Nephron progenitor cell (in vitro differentiated cells): Measurements from ENCODE around the gene TMEM201.

Experiments
- DNase-seq: peaks from one replicate; pipeline ENCODE4 v3.0.0; 2021
- H3K27ac Mint-ChIP-seq: 2 replicates; pipeline ENCODE4 v1.8.0; 2021; ENCODE audit warnings: mild to moderate bottlenecking, moderate library complexity, mixed read lengths
- H3K27me3 Mint-ChIP-seq: 2 replicates; pipeline ENCODE4 v1.8.0; 2021; ENCODE audit warnings: mild to moderate bottlenecking, low read depth, mixed read lengths; ENCODE audit not compliant: poor library complexity
- H3K36me3 Mint-ChIP-seq: 2 replicates; pipeline ENCODE4 v1.8.0; 2021; ENCODE audit warnings: low read depth, mixed read lengths
- H3K4me1 Mint-ChIP-seq: 2 replicates; pipeline ENCODE4 v1.8.0; 2021; ENCODE audit warnings: mixed read lengths
- H3K4me3 Mint-ChIP-seq: 2 replicates; pipeline ENCODE4 v1.8.0; 2021; ENCODE audit warnings: mild to moderate bottlenecking, moderate library complexity, mixed read lengths
- H3K9me3 Mint-ChIP-seq: 2 replicates; pipeline ENCODE4 v1.8.0; 2021; ENCODE audit warnings: mild to moderate bottlenecking, moderate library complexity, mixed read lengths
- TF ChIP-seq, protein P1 (sequence below): fragments of 200-600 bp; sonication (generic); IDR thresholded peaks from 2 replicates; pipeline ENCODE4 v1.5.0; 2021; ENCODE audit warnings: antibody characterized with exemption

TMEM201 gene

DNA sequence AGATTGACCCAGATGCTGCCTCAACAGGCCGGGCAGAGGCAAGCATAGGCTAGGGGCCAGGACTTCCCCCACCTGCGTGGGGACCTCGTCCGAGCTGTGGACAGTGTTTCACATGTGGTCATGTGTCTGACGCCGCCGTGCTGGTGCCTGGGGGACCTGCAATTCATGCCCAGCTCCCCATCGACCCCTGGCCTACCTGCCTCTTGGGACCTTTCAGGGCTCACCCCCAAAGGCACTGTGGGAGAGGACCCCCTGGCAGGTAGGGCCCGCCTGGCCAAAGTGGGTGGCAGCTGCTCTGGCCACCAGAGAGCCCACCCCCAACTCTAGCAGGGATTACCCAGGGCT, 4.4 kb downstream of the TMEM201 start:
- no peaks in the 10 kb centered on the region for H3K9me3 Mint-ChIP-seq
- no peaks in the 10 kb centered on the region for H3K27me3 Mint-ChIP-seq
- DNase-seq = no peak
- H3K4me3 Mint-ChIP-seq = no peak overlapping the region
- H3K36me3 Mint-ChIP-seq = peaks cover 2% of the 10 kb centered on the region
- H3K4me1 Mint-ChIP-seq = peaks cover 57% of the 10 kb centered on the region
- H3K27ac Mint-ChIP-seq = peak overlapping the region; percentile 80
- TF ChIP-seq, protein P1, sequence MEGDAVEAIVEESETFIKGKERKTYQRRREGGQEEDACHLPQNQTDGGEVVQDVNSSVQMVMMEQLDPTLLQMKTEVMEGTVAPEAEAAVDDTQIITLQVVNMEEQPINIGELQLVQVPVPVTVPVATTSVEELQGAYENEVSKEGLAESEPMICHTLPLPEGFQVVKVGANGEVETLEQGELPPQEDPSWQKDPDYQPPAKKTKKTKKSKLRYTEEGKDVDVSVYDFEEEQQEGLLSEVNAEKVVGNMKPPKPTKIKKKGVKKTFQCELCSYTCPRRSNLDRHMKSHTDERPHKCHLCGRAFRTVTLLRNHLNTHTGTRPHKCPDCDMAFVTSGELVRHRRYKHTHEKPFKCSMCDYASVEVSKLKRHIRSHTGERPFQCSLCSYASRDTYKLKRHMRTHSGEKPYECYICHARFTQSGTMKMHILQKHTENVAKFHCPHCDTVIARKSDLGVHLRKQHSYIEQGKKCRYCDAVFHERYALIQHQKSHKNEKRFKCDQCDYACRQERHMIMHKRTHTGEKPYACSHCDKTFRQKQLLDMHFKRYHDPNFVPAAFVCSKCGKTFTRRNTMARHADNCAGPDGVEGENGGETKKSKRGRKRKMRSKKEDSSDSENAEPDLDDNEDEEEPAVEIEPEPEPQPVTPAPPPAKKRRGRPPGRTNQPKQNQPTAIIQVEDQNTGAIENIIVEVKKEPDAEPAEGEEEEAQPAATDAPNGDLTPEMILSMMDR = no peak

DNA sequence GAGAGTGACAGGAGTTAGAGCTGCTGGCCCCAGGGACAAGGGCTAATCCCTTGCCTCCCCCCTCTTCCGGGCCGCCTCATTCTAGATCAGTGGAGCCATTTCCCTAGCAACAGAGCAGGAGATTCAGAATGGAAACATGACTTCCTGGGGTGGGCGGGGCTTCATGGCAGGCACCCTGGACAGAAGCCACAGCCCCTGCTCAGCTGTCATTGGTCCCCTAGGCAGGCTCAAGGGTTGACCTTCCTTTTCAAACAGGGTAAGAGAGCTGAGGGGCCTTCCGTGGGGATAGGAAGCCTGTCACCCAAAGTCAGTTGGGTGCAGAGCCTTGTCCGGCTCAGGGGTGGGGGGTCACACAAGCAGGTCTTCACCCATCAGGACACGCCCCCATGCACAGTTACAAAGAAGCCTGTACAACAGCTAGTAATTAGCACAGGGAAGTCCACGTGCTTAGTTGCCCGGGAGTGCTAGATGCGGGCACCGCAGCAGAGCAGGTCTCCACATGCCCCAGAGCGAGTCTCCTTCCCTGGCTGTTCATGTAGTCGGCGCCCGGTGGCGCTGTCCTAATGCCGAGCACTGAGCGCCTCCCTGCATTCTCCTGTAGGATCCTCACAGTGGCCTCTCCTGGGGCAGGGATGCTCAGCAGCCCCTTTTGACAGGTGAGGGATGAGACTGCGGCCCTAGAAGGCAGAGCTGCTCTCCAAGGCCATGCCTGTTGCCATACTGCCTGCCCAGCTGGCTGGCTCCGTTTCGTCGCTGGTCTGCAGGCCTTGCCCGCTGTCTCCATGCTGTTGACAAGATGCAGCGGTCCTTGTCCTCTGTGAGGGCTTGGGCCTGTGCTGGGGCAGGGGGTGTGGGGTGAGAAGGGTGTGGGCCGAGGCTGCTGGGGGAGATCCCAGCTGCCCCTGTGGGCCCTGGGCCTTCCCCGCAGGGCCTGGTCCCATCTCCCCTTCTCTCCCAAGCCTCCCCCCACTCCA, 5.1 kb downstream of the TMEM201 start:
- no peak overlapping the region for H3K4me3 Mint-ChIP-seq
- H3K27me3 Mint-ChIP-seq = no peaks in the 10 kb centered on the region
- H3K27ac Mint-ChIP-seq = peak overlapping the region; percentile 80
- DNase-seq = peak; percentile 87
- H3K36me3 Mint-ChIP-seq = peaks cover 4% of the 10 kb centered on the region
- peaks cover 57% of the 10 kb centered on the region for H3K4me1 Mint-ChIP-seq
- H3K9me3 Mint-ChIP-seq = no peaks in the 10 kb centered on the region
- TF ChIP-seq, protein P1 = no peak

DNA sequence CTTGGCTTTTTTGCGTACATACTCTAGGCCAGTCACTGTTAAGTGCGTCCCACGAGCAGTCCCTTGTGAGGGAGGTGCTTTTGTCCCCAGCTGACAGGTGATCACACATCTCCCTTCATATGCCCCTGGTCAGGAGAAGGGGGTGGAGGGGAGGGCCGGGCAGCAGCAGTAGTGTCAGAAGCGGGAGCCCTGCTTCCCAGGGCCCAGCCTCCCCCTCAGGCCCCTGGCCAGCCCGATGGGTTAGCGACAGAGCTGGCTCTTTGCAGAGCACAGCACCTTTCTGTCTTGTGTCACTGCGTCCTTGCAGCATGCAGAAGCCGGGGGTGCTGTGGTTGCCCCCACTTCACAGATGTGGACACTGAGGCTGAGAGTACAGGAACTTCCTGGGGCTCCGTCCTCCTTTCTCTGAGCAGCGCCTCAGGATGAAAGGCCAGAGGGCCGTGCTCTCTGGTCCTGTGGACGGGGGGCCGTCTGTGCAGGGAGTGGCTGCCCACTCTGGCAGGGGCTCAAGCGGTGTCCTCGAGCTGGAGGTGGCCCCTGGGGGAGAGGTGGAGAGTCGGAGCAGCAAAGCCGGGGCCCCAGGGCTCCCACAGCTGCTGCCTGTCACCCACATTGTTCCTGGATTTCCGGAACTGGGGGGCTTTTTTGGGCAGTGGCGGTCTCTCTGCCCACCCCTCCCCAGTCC, 5.9 kb downstream of the TMEM201 start:
- Mint-ChIP-seq H3K9me3 (no peaks in the 10 kb centered on the region), H3K4me3 (no peak overlapping the region), H3K36me3 (peaks cover 7% of the 10 kb centered on the region), H3K4me1 (peaks cover 55% of the 10 kb centered on the region), H3K27me3 (no peaks in the 10 kb centered on the region), H3K27ac (no peak overlapping the region)
- DNase-seq = no peak
- TF ChIP-seq, protein P1 = no peak

DNA sequence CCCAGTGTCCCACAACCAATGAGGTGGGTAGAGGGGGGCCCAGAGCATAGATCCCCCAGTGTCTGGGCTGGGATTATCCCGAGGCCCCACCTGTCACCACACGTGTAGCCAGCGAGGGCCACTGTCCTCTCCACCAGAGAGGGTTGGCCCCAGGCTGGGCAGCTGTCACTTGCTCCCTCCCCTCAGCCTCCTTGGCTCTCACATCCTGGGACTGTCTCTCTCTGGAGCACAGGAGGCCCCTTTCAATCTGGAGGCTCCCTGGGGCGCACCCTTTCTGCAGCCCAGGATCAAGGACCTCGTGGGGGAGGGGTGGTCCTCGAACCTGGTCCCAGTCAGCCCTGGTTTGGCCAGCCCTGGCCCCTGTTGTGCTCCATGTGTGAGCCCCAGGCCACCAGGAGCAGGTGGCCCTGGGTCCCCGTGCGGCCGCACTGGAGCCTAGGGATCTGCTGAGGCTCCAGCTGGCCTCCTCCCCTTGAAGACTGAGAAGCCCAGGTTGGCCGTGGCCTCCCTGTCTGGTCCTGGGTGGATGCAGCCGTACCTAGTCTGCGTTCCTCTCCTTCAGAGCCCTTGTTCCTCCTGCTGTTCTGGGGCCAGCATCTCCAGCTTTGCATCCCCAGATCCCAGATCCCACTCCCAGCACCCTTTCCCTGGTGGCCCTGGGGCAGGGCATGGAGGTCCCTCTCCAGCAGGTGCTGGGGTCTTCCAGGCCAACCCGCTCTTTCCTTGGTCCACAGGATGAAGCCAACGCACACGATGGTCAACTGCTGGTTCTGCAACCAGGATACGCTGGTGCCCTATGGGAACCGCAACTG, 6.7 kb downstream of the TMEM201 start:
- DNase-seq = no peak
- H3K27me3 Mint-ChIP-seq = no peaks in the 10 kb centered on the region
- H3K9me3 Mint-ChIP-seq = no peaks in the 10 kb centered on the region
- H3K27ac Mint-ChIP-seq = no peak overlapping the region
- no peak overlapping the region for H3K4me3 Mint-ChIP-seq
- peaks cover 48% of the 10 kb centered on the region for H3K4me1 Mint-ChIP-seq
- peaks cover 11% of the 10 kb centered on the region for H3K36me3 Mint-ChIP-seq
- TF ChIP-seq, protein P1 = no peak

DNA sequence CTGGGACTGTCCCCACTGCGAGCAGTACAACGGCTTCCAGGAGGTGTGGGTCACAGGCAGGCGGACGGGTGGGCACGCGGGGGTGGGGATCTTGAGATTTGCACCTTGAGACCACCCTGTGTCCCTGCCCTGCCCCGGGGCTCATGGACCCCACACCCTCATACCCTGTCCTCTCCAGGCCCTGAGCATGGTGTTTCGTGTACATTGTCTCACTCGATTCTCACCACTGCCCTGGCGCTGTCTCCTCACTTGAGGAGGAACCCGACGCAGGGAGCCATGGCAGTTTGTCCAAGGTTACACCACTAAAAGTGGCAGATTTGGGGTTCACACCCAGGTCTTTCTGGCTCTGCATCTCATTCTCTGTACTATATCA, 7.2 kb downstream of the TMEM201 start:
- Mint-ChIP-seq H3K9me3 (no peaks in the 10 kb centered on the region), H3K4me3 (no peak overlapping the region), H3K4me1 (peaks cover 42% of the 10 kb centered on the region), H3K27ac (no peak overlapping the region), H3K27me3 (no peaks in the 10 kb centered on the region), H3K36me3 (peaks cover 11% of the 10 kb centered on the region)
- TF ChIP-seq, protein P1 = no peak
- DNase-seq = no peak
